ENCODE results near the gene AGAP1. TPM values are rescaled to one million over a fixed set of nuclear protein-coding genes. Genes with fewer than 3 reads are reported as not detected.

Gene AGAP1
- total RNA-seq, 1 donor from 2014 or later = 46.3 TPM

- Mint-ChIP-seq H3K36me3 (peaks cover 11% of the 10 kb centered on the region), H3K4me1 (ENCODE audit: unreplicated experiment) (peaks cover 23% of the 10 kb centered on the region), H3K27ac (no peak overlapping the region), H3K4me3 (no peak overlapping the region), H3K27me3 (no peaks in the 10 kb centered on the region), H3K9me3 (no peaks in the 10 kb centered on the region)
- DNase-seq (ENCODE audit: extremely low spot score, unreplicated experiment) = no peak
- TF ChIP-seq, protein P1, sequence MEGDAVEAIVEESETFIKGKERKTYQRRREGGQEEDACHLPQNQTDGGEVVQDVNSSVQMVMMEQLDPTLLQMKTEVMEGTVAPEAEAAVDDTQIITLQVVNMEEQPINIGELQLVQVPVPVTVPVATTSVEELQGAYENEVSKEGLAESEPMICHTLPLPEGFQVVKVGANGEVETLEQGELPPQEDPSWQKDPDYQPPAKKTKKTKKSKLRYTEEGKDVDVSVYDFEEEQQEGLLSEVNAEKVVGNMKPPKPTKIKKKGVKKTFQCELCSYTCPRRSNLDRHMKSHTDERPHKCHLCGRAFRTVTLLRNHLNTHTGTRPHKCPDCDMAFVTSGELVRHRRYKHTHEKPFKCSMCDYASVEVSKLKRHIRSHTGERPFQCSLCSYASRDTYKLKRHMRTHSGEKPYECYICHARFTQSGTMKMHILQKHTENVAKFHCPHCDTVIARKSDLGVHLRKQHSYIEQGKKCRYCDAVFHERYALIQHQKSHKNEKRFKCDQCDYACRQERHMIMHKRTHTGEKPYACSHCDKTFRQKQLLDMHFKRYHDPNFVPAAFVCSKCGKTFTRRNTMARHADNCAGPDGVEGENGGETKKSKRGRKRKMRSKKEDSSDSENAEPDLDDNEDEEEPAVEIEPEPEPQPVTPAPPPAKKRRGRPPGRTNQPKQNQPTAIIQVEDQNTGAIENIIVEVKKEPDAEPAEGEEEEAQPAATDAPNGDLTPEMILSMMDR (conservative IDR thresholded peaks at IDR 0.05) = no peak
These were observed 103.3 kb downstream of the AGAP1 start for GRCh38 chr2:235597081-235597615.

DNA sequence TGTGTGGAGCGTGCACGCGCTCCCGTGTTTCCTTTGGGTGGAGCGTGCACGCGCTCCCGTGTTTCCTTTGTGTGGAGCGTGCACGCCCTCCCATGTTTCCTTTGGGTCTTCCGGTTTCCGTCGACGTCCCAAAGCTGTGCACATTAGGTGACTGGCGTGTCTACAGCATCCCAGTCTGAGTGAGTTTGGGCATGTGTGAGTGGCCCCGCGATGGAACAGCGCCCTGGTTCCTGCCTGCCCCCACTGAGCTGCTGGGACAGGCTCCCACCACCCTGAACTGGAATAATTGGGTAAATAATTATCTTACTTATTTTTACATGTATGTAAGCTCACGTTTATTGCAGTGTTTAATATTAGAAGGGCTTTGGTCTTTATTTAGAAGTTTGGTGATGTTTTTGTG is 104.2 kb downstream of the AGAP1 start:
- no peak for DNase-seq (ENCODE audit: extremely low spot score, unreplicated experiment)
- Mint-ChIP-seq H3K4me3 (no peak overlapping the region), H3K27me3 (no peaks in the 10 kb centered on the region), H3K27ac (no peak overlapping the region), H3K4me1 (ENCODE audit: unreplicated experiment) (peaks cover 23% of the 10 kb centered on the region), H3K36me3 (peaks cover 15% of the 10 kb centered on the region), H3K9me3 (peaks cover under 1% of the 10 kb centered on the region)
- TF ChIP-seq, protein P1 (conservative IDR thresholded peaks at IDR 0.05) = no peak

- peaks cover 23% of the 10 kb centered on the region for H3K4me1 Mint-ChIP-seq (ENCODE audit: unreplicated experiment)
- no peak for DNase-seq (ENCODE audit: extremely low spot score, unreplicated experiment)
- H3K4me3 Mint-ChIP-seq = no peak overlapping the region
- H3K27ac Mint-ChIP-seq = no peak overlapping the region
- H3K27me3 Mint-ChIP-seq = no peaks in the 10 kb centered on the region
- H3K9me3 Mint-ChIP-seq = peaks cover 4% of the 10 kb centered on the region
- TF ChIP-seq, protein P1 (conservative IDR thresholded peaks at IDR 0.05) = no peak
- H3K36me3 Mint-ChIP-seq = peaks cover 15% of the 10 kb centered on the region
These were observed 105.0 kb downstream of the AGAP1 start for GRCh38 chr2:235598532-235599531.

DNA sequence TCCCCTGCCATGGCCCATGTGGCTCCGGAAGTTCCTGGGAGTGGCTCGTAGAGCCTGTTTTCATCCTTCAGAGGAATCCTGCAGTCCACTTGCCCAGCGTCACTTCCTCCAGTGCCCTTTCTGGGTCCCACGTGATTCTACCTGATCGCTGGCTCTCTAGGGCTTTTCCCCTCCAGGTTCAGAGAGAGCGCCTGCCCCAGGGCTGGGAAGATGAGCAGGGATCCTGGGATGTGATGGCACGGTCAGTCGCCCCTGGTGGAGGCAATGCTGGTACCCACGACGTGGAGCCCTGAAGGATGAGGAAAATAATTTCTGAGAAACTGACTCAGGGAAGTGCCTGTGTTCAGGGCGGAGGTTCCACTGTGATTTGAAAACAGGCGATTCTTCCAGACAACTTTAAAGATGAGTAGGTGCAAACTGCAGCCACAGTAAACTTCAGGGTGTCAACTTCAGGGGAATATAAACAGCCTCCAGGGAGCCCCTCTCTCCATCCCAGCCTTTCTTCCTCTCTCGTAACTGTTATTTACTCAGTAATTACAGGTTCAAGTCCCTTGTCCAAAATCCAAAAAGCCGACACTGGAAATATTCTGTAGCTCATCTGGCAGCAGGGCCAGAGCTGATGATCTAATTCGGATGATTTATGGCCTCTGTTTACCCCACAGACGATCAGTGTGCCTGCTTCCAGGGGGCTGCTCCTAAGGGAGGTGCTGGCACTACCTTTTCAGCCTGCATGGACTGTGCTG is 105.9 kb downstream of the AGAP1 start:
- Mint-ChIP-seq H3K36me3 (peaks cover 15% of the 10 kb centered on the region), H3K27ac (no peak overlapping the region), H3K4me1 (ENCODE audit: unreplicated experiment) (peaks cover 23% of the 10 kb centered on the region), H3K9me3 (peaks cover 4% of the 10 kb centered on the region), H3K27me3 (no peaks in the 10 kb centered on the region), H3K4me3 (no peak overlapping the region)
- TF ChIP-seq, protein P1 (conservative IDR thresholded peaks at IDR 0.05) = no peak
- no peak for DNase-seq (ENCODE audit: extremely low spot score, unreplicated experiment)

GRCh38 chr2:235600406-235600805 is 106.6 kb downstream of the AGAP1 start:
- no peak overlapping the region for H3K27ac Mint-ChIP-seq
- H3K27me3 Mint-ChIP-seq = no peaks in the 10 kb centered on the region
- TF ChIP-seq, protein P1 (conservative IDR thresholded peaks at IDR 0.05) = no peak
- peaks cover 4% of the 10 kb centered on the region for H3K9me3 Mint-ChIP-seq
- peaks cover 26% of the 10 kb centered on the region for H3K4me1 Mint-ChIP-seq (ENCODE audit: unreplicated experiment)
- H3K4me3 Mint-ChIP-seq = no peak overlapping the region
- DNase-seq (ENCODE audit: extremely low spot score, unreplicated experiment) = no peak
- peaks cover 15% of the 10 kb centered on the region for H3K36me3 Mint-ChIP-seq

Data from type B pancreatic cell (in vitro differentiated cells).